DLD1 (cell line): Measurements from ENCODE around the gene NGDN.
"Not testable (repeated sequence)": the region's sequence is repeated elsewhere in the genome, so short reads cannot be mapped to it uniquely, and the experiment has no call there.

Experiments
- in situ Hi-C: cut with HindIII; loops from 2 replicates; pipeline ENCODE4 v1.10.0; 2017; ENCODE audit warnings: low sequenced_read_pairs

Gene NGDN

GRCh38 chr14:23469127-23469905 lies at the start of gene NGDN:
Gene NGDN, plus strand, starts transcription at chr14:23469703. Its CDS starts 13 bp downstream, at chr14:23469716.
- in situ Hi-C loops: no loop called here

GRCh38 chr14:23421594-23421993 lies 47.9 kb upstream of the NGDN start:
- in situ Hi-C loops: no loop called here

- in situ Hi-C loops: no loop called here
These were observed 45.8 kb upstream of the NGDN start for GRCh38 chr14:23423657-23424056.

GRCh38 chr14:23425169-23425568 lies 44.3 kb upstream of the NGDN start:
- in situ Hi-C loops: no loop called here

- in situ Hi-C loops: not testable (repeated sequence)
These were observed 43.7 kb upstream of the NGDN start for GRCh38 chr14:23425798-23426197.

- in situ Hi-C loops: no loop called here
These were observed 40.6 kb upstream of the NGDN start for GRCh38 chr14:23428686-23429495.

GRCh38 chr14:23430016-23430722 lies 39.3 kb upstream of the NGDN start:
- in situ Hi-C loops: no loop called here

- in situ Hi-C loops: no loop called here
These were observed 38.8 kb upstream of the NGDN start for GRCh38 chr14:23430723-23431085.

- in situ Hi-C loops: no loop called here
These were observed 38.0 kb upstream of the NGDN start for GRCh38 chr14:23431486-23431885.

- in situ Hi-C loops: no loop called here
These were observed 37.2 kb upstream of the NGDN start for GRCh38 chr14:23432102-23432925.

GRCh38 chr14:23432946-23433345 lies 36.6 kb upstream of the NGDN start:
- in situ Hi-C loops: no loop called here

- in situ Hi-C loops: no loop called here
These were observed 36.0 kb upstream of the NGDN start for GRCh38 chr14:23433457-23433856.

GRCh38 chr14:23434488-23435222 lies 34.8 kb upstream of the NGDN start:
- in situ Hi-C loops: no loop called here

- in situ Hi-C loops: no loop called here
These were observed 33.8 kb upstream of the NGDN start, which contains the start of gene MYH7 for GRCh38 chr14:23435543-23436326. Gene MYH7, minus strand, starts transcription at chr14:23435660. Its CDS starts 1,928 bp downstream, at chr14:23433732.

GRCh38 chr14:23436327-23437132 lies 33.0 kb upstream of the NGDN start:
- in situ Hi-C loops: no loop called here

GRCh38 chr14:23437133-23438100 lies 32.1 kb upstream of the NGDN start:
- in situ Hi-C loops: no loop called here
